HG03045 (cell line): Measurements from ENCODE around the gene FAM72C.
"Not testable (repeated sequence)": the region's sequence is repeated elsewhere in the genome, so short reads cannot be mapped to it uniquely, and the experiment has no call there.

ENCODE experiments used
- ATAC-seq: cut with Tn5 transposase; IDR thresholded peaks from one replicate; pipeline ENCODE4 v1.9.1; 2021; ENCODE audit warnings: mild to moderate bottlenecking, moderate library complexity; ENCODE audit not compliant: unreplicated experiment

Gene FAM72C

DNA sequence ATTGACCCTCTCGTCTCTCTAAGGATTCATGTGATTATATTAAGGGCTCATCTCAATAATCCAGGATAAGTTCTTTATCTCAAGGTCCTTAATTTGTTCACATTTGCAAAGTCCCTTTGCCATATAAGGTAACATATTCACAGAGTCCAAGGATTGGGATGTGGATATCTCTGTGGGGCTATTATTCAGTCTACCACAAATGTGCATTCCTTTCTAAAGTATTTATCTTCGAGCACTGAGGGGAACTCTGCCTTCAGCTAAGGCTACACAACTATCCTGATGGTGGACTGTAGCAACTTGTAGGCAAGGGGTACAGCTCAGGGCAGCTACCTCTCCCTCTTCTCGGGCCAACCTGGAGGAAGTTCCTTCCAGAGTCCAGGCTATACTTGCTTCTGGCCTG lies 53.2 kb downstream of the FAM72C start:
- ATAC-seq: not testable (repeated sequence)

DNA sequence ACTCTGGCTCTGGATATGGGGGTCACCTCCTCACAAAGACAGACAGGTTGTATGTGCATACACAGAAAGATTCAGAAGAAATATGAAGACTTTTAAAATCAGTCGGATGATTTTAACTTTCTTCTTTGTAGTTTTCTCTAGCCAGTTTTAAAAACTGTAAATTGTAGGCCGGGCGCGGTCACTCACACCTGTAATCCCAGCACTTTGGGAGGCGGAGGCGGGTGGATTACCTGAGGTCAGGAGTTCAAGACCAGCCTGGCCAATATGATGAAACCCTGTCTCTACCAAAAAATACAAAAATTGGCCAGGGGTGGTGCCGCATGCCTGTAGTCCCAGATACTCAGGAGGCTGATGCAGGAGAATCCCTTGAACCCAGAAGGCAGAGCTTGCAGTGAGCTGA lies 58.1 kb downstream of the FAM72C start:
- not testable (repeated sequence) for ATAC-seq
